Spinal cord (tissue), 10 donors: ENCODE measurements around the gene C11orf68. TPM values are rescaled to one million over a fixed set of nuclear protein-coding genes. Genes with fewer than 3 reads are reported as not detected.

ENCODE experiments used
- DNase-seq, 6 donors: peaks; one replicate each; pipeline versions ENCODE4 v3.0.0 to v3.0.0-alpha.2; 2013 to 2015; ENCODE audit warnings: low spot score in 6 of 6, low read depth in 4 of 6
- H3K27ac ChIP-seq: one replicate; pipeline ENCODE4 v1.5.1; 2013; ENCODE audit warnings: low read depth, low read length, control low read depth
- H3K27me3 ChIP-seq: one replicate; pipeline ENCODE4 v1.6.1; 2013; ENCODE audit warnings: low read length; ENCODE audit not compliant: control insufficient read depth, insufficient read depth
- H3K36me3 ChIP-seq: one replicate; pipeline ENCODE4 v1.6.1; 2013; ENCODE audit warnings: low read length; ENCODE audit not compliant: control insufficient read depth, insufficient read depth
- H3K4me1 ChIP-seq: one replicate; pipeline ENCODE4 v1.6.1; 2013; ENCODE audit warnings: low read length; ENCODE audit not compliant: control insufficient read depth, insufficient read depth
- H3K4me3 ChIP-seq: one replicate; pipeline ENCODE4 v1.5.1; 2013; ENCODE audit warnings: low read depth, low read length, control low read depth
- H3K9me3 ChIP-seq: one replicate; pipeline ENCODE4 v1.6.1; 2013; ENCODE audit warnings: low read length; ENCODE audit not compliant: control insufficient read depth, insufficient read depth
- WGBS: methylation state at CpG from one replicate; pipeline ENCODE4 v1.1.5; 2013; ENCODE audit warnings: missing lambda C conversion rate; ENCODE audit not compliant: insufficient coverage; 5-methylcytosine and 5-hydroxymethylcytosine counted together
- polyA plus RNA-seq, 2 donors: library from polyadenylated mRNA; unstranded; fragments of 120-200 nt; gene quantifications; one replicate each; pipeline ENCODE4 v1.2.1, GENCODE V29; 2013; ENCODE audit not compliant: insufficient read length in 2 of 2
- total RNA-seq, 2 donors: library from RNA; depleted of rRNA in 1 of 2; stranded (reverse); fragments of 120-200 nt in 1 of 2; fragments of >200 nt in 1 of 2; gene quantifications; one replicate each; pipeline versions ENCODE4 v1.2.3 to v1.2.4, GENCODE V29; 2013 to 2014
- donor health status: healthy.

Gene C11orf68
- total and polyA plus RNA-seq, 4 donors, result 13.9 to 66.2 (median 41.4) TPM

DNA sequence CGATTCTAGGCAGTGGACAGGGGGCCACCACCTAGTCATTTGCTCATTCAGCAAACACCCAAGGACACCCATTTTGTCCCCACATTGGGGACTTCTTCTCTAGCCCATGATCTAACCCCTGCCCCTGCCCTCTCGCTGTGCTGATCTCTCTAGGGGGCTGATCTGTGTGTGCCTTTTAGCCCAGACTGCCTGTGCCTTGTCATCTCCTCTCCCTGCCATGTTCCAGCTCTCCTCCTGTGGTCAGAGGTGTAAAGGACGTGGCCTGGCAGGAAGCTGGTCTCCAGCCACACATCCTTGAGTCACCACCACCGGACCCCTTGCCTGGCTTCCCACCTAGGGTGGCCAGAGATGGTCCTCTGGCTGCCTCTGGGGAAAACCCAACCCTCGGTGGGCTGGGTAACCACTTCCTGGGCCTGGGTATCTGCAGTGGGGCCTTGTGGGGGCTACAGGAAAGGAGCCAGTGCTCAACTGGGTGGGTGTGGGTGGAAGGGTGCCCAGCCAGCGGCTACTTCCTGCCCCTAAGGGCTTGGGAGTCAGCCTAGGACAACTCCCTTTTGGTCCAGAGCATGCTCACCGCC is 37.9 kb downstream of the C11orf68 start:
- Histone ChIP-seq H3K9me3 (no peaks in the 10 kb centered on the region), H3K36me3 (peaks cover 52% of the 10 kb centered on the region), H3K4me1 (peaks cover 11% of the 10 kb centered on the region), H3K27me3 (no peaks in the 10 kb centered on the region), H3K27ac (no peak overlapping the region), H3K4me3 (no peak overlapping the region)
- 85% methylated on average over 7 of the region's 7 CpGs for WGBS
- DNase-seq, result no peak

DNA sequence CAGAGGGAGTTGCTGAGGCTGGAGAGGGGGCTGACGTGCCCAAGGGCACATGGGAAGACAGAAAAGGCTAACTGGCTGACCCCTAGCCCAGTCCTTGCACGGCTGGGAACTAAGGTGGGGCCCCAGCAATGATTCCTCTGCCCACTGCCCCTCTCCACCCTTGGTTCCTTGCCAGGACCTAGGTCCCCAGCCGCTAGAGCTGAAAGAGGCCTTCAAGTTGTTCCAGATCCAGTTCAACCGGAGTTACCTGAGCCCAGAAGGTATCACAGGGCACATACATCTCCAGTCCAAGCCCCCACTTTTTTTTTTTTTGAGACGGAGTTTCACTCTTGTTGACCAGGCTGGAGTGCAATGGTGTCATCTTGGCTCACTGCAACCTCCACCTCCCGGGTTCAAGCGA is 38.8 kb downstream of the C11orf68 start:
- 77% methylated on average over 6 of the region's 7 CpGs for WGBS
- H3K9me3 ChIP-seq, result no peaks in the 10 kb centered on the region
- no peak overlapping the region for H3K27ac ChIP-seq
- H3K36me3 ChIP-seq, result peaks cover 43% of the 10 kb centered on the region
- no peaks in the 10 kb centered on the region for H3K27me3 ChIP-seq
- H3K4me1 ChIP-seq, result peaks cover 10% of the 10 kb centered on the region
- H3K4me3 ChIP-seq, result no peak overlapping the region
- no peak for DNase-seq

DNA sequence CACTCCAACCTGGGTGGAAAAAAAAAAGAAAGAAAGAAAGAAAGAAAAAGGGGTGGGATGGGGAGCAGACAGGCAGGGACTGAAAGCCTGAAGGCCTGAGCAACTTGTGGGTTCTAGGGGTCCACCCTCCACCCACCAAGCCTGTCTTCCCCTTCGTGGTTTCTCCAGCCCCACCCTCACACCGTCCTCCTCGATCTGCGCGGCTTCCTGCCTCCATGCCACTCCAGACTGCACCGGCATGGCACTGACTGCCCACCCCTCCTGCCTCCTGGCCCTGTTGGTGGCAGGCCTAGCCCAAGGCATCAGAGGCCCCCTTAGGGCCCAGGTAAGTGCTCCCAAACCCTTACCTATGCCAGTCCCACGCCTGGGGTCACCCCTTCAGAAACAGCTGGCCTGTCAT is 39.2 kb downstream of the C11orf68 start, which contains the start of gene CTSW:
Gene CTSW (plus strand): TSS at position 221 of the 400 bp plus-strand sequence. CDS start 18 bp downstream, at position 239.
- no peak within 1 kb of the TSS for H3K27ac ChIP-seq
- H3K4me3 ChIP-seq, result no peak within 1 kb of the TSS
- no peak for DNase-seq
- WGBS, result 57% methylated on average over 6 of the region's 7 CpGs
- H3K9me3 ChIP-seq, result no peaks in the 10 kb centered on the region
- H3K4me1 ChIP-seq, result peaks cover 6% of the 10 kb centered on the region
- peaks cover 38% of the 10 kb centered on the region for H3K36me3 ChIP-seq
- H3K27me3 ChIP-seq, result no peaks in the 10 kb centered on the region

DNA sequence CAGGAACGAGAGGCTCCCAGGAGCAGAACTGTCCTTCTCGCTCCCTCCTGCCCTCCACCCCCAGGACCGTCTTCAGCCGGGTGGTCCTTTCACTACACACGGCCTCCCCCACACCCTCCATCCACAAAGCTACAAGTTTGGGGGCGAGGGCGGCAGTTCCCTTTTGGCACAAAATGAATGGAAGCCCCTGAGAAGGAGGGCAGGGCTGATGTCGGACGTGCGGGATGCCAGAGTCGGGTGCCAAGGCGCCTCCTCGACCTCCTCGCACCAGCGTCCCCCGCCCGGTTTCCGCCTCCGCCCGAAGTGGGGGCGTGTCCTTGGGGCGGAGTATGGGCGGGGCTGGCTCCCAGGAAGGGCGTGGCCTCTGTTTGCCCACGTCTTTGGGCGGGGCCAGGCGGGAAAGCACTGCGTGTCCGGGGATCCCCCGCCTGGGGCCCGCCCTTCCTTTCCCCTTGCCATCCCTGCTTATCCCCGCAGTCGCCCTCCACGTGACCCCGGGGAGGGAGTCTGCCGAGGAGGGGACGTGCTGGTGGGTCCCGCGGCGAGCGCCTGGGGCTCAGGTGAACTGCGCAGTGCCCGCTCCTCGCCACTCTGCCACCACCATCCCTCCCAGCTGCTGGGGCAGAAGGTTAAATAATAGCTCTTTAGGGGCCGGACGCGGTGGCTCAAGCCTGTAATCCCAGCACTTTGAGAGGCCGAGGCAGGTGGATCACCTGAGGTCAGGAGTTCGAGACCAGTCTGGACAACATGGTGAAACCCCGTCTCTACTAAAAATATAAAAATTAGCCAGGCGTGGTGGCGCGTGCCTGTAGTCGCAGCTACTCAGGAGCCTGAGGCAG is 45.3 kb downstream of the C11orf68 start:
- no peaks in the 10 kb centered on the region for H3K27me3 ChIP-seq
- under 1% methylated on average over 44 of the region's 54 CpGs for WGBS
- peaks cover 24% of the 10 kb centered on the region for H3K36me3 ChIP-seq
- DNase-seq, result peak; percentile 63 to 96 (median 77)
- peak overlapping the region; percentile 51 for H3K4me3 ChIP-seq
- H3K4me1 ChIP-seq, result peaks cover 35% of the 10 kb centered on the region
- H3K9me3 ChIP-seq, result no peaks in the 10 kb centered on the region
- peak overlapping the region; percentile 89 for H3K27ac ChIP-seq

DNA sequence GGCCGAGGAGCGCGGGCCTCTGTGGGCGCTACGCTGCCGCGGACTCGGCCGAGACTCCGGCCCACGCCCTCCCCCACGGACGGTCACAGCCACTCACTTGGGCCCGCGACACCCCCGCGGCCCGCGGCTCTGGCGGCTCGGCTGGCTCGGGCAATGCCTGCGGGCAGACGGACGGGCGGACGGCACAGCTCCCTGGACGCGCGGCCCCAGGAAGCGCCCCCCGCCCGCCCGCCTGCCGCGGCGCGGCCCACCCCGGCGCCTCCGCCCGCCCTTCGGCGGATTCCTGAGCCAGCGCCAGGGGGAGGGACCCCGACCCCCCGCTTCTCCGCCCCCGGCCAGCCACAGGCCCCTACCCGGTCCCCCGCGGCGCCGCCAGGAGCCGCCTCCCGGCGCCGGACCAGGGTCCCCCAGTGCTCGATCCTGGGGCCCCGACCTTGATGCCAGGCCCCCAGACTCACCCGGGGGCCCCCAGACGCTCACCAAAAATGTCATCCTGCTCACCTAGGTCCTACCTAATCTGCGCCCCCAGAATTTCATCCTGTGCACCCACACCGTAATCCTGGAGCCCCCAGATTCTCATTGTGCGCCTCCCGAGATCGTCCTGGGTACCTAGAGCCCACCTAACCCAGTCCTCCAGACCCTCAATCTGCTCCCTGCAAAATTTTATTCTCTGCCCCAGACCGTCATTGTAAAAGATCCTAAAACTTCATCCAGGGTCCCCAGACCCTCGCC is 46.1 kb downstream of the C11orf68 start, which contains the start of gene EFEMP2:
Gene EFEMP2 (minus strand): TSS at position 215 of the 732 bp plus-strand sequence. CDS start 446 bp downstream, outside the sequence.
- Histone ChIP-seq H3K4me3 (peak within 1 kb of the TSS; percentile 51), H3K27ac (peak within 1 kb of the TSS; percentile 89), H3K9me3 (no peaks in the 10 kb centered on the region), H3K27me3 (no peaks in the 10 kb centered on the region), H3K4me1 (peaks cover 39% of the 10 kb centered on the region), H3K36me3 (peaks cover 31% of the 10 kb centered on the region)
- under 1% methylated on average over 69 of the region's 69 CpGs for WGBS
- peak in 2 of 6 donors; percentile 51 to 75 for DNase-seq

DNA sequence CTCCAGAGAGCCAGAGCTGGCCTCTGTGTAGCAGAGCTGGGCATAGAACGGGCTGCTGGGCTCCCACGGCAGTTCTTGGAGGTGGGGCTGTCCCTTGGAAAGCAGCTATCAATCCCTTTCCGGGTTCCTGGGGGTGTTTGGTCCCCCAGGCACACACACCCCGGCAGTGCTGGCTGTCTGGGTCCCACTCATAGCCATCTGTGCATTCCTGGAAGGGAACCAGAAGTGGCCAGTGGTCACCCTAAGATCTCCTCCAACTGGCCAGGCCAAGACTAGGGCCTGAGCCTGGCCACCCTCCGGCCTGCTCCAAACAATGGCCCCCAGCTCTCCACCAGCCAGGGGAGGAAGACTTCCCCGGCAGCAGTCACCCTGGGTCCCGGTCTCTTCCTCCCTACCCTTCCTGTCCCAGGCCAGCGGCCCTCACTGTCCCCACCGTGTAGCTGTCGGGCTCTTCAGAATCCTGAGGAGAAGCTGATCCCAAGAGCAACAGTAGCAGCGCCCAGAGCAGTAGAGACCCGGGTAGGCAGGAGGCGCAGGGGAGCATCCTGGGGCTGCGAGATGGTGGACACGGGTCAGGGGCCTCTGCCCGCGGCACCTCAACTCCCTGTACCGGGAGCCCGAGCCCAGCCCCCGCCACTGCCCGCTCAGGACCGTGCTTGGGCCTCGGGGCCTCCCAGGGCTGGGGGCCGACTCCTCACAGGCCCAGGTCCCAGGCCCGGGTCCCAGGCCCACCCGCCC is 46.9 kb downstream of the C11orf68 start:
- Histone ChIP-seq H3K36me3 (peaks cover 38% of the 10 kb centered on the region), H3K27ac (peak overlapping the region; percentile 58), H3K4me1 (peaks cover 39% of the 10 kb centered on the region), H3K4me3 (peak overlapping the region; percentile 46), H3K9me3 (no peaks in the 10 kb centered on the region), H3K27me3 (no peaks in the 10 kb centered on the region)
- 20% methylated on average over 26 of the region's 26 CpGs for WGBS
- DNase-seq, result peak in 1 of 6 donors; percentile 41

DNA sequence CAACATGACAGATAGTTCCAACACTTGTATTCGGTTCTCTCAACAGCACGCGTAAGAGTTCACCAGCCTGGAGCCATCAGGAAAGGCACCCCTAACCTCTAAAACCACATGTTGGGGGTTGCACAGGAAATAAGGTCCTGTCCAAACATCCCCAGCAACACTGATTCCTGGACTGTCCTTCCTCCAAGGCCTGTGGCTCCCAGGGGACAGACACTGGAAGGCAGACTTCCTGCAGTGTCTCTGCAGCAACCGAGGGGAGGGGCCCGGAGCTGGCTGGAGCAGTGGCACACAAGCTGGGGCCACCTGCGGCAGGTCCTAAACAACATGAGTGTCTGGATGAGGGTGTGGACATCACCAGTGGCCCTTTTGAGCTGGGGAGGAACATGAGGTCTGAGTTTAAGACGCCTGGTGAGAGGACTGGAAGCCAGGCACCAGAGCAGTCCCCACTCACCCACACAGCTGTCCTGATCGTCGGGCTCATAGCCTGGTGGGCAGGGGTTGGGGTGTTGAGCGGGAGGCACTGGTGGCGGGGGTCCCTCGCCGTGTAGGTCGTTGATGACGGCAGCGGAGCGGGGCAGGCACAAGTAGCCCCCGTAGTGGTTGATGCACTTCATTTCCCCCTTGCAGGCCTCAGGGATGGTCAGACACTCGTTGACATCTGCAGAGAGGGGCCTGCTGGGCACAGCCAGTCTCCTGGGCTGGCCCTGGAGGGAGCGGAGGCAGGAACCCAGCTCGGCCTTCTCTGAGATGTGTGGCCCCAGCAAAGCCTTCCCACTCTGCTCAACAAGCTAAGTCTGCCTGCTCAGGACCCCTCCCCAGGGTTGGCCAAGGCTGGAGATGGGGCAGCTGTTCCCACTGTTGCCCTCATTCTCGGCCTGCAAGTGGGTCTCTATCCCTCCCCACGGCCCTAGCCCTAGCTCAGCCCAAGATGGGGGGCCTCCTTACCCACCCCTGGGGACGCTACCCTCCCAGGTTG is 47.9 kb downstream of the C11orf68 start:
- H3K36me3 ChIP-seq, result peaks cover 46% of the 10 kb centered on the region
- H3K4me3 ChIP-seq, result no peak overlapping the region
- no peaks in the 10 kb centered on the region for H3K9me3 ChIP-seq
- H3K4me1 ChIP-seq, result peaks cover 39% of the 10 kb centered on the region
- DNase-seq, result no peak
- no peak overlapping the region for H3K27ac ChIP-seq
- H3K27me3 ChIP-seq, result no peaks in the 10 kb centered on the region
- 78% methylated on average over 20 of the region's 24 CpGs for WGBS

DNA sequence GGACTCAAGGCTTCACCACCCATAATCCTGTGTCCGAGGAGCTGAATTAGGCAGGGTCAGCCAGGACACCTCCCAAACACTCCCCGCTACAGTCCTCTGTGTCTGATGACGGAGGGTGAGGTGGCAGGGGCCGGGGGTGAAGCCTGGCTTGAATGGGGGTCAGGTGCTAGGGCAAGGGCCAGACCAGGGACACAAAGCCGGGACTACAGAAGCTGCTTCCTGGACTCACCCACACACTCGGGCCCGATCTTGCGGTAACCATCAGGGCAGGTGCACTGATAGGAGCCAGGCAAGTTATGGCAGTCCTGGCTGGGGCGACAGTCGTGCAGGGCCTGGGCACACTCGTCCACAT is 48.6 kb downstream of the C11orf68 start:
- no peak overlapping the region for H3K27ac ChIP-seq
- H3K4me1 ChIP-seq, result peaks cover 39% of the 10 kb centered on the region
- H3K4me3 ChIP-seq, result no peak overlapping the region
- 92% methylated on average over 9 of the region's 11 CpGs for whole genome bisulfite sequencing
- H3K27me3 ChIP-seq, result no peaks in the 10 kb centered on the region
- no peak for DNase-seq
- peaks cover 53% of the 10 kb centered on the region for H3K36me3 ChIP-seq
- no peaks in the 10 kb centered on the region for H3K9me3 ChIP-seq
